Adipocyte (in vitro differentiated cells): ENCODE data around the gene ETV7.

Experiments
- DNase-seq: peaks from one replicate; pipeline ENCODE4 v3.0.0-alpha.2; 2015; ENCODE audit warnings: low read depth
- H3K27me3 ChIP-seq: replicated peaks from 2 replicates; pipeline ENCODE4 v1.7.0; 2013; ENCODE audit warnings: mild to moderate bottlenecking, low read length, moderate library complexity; ENCODE audit not compliant: control insufficient read depth, insufficient read depth
- H3K36me3 ChIP-seq: 2 replicates; pipeline ENCODE4 v1.7.0; 2013; ENCODE audit warnings: low read length, mild to moderate bottlenecking, moderate library complexity; ENCODE audit not compliant: control insufficient read depth, insufficient read depth, severe bottlenecking
- H3K4me1 ChIP-seq: 2 replicates; pipeline ENCODE4 v1.7.0; 2013; ENCODE audit warnings: mild to moderate bottlenecking, low read length, moderate library complexity; ENCODE audit not compliant: control insufficient read depth, insufficient read depth
- H3K4me3 ChIP-seq: 2 replicates; pipeline ENCODE4 v1.7.0; 2013; ENCODE audit warnings: mild to moderate bottlenecking, low read length, moderate library complexity
- H3K9ac ChIP-seq: 2 replicates; pipeline ENCODE4 v1.7.0; 2013; ENCODE audit warnings: mild to moderate bottlenecking, low read length, moderate library complexity
- H3K9me3 ChIP-seq: 2 replicates; pipeline ENCODE4 v1.7.0; 2013; ENCODE audit warnings: mild to moderate bottlenecking, low read length, moderate library complexity; ENCODE audit not compliant: control insufficient read depth

ETV7 gene

GRCh38 chr6:36387440-36388303, at the start of gene ETV7:
TSS of gene ETV7 (minus strand) at chr6:36387669. CDS start at chr6:36387541, 128 bp downstream.
- H3K9ac ChIP-seq, result peak within 1 kb of the TSS; percentile 82
- peak within 1 kb of the TSS; percentile 85 for H3K4me3 ChIP-seq
- no peaks in the 10 kb centered on the region for H3K9me3 ChIP-seq
- H3K36me3 ChIP-seq, result no peaks in the 10 kb centered on the region
- peaks cover 8% of the 10 kb centered on the region for H3K4me1 ChIP-seq
- peak; percentile 67 for DNase-seq
- no peaks in the 10 kb centered on the region for H3K27me3 ChIP-seq

GRCh38 chr6:36436466-36436865, 49.0 kb upstream of the ETV7 start:
- Histone ChIP-seq H3K4me1 (peaks cover 21% of the 10 kb centered on the region), H3K4me3 (no peak overlapping the region), H3K27me3 (no peaks in the 10 kb centered on the region), H3K9me3 (no peaks in the 10 kb centered on the region), H3K9ac (peak overlapping the region; percentile 40), H3K36me3 (no peaks in the 10 kb centered on the region)
- peak; percentile 42 for DNase-seq

GRCh38 chr6:36432151-36432671, 44.7 kb upstream of the ETV7 start:
- no peaks in the 10 kb centered on the region for H3K27me3 ChIP-seq
- H3K4me1 ChIP-seq, result peaks cover 18% of the 10 kb centered on the region
- no peaks in the 10 kb centered on the region for H3K36me3 ChIP-seq
- peak; percentile 34 for DNase-seq
- H3K9me3 ChIP-seq, result no peaks in the 10 kb centered on the region
- peak overlapping the region; percentile 48 for H3K9ac ChIP-seq
- no peak overlapping the region for H3K4me3 ChIP-seq

- Histone ChIP-seq H3K36me3 (no peaks in the 10 kb centered on the region), H3K4me1 (peaks cover 9% of the 10 kb centered on the region), H3K9me3 (no peaks in the 10 kb centered on the region), H3K27me3 (no peaks in the 10 kb centered on the region), H3K4me3 (no peak overlapping the region), H3K9ac (no peak overlapping the region)
- DNase-seq, result no peak
Observed at GRCh38 chr6:36431197-36431596, 43.7 kb upstream of the ETV7 start.

GRCh38 chr6:36430351-36430750, 42.9 kb upstream of the ETV7 start:
- DNase-seq, result no peak
- Histone ChIP-seq H3K9ac (no peak overlapping the region), H3K27me3 (no peaks in the 10 kb centered on the region), H3K9me3 (no peaks in the 10 kb centered on the region), H3K4me1 (peaks cover 7% of the 10 kb centered on the region), H3K4me3 (no peak overlapping the region), H3K36me3 (no peaks in the 10 kb centered on the region)

- no peaks in the 10 kb centered on the region for H3K9me3 ChIP-seq
- H3K27me3 ChIP-seq, result no peaks in the 10 kb centered on the region
- DNase-seq, result no peak
- H3K4me3 ChIP-seq, result no peak overlapping the region
- no peaks in the 10 kb centered on the region for H3K36me3 ChIP-seq
- no peak overlapping the region for H3K9ac ChIP-seq
- peaks cover 7% of the 10 kb centered on the region for H3K4me1 ChIP-seq
Observed at GRCh38 chr6:36428911-36429310, 41.4 kb upstream of the ETV7 start.

GRCh38 chr6:36426622-36427021, 39.2 kb upstream of the ETV7 start:
- no peak overlapping the region for H3K9ac ChIP-seq
- no peak for DNase-seq
- H3K4me1 ChIP-seq, result peaks cover 14% of the 10 kb centered on the region
- H3K36me3 ChIP-seq, result no peaks in the 10 kb centered on the region
- no peaks in the 10 kb centered on the region for H3K27me3 ChIP-seq
- no peak overlapping the region for H3K4me3 ChIP-seq
- H3K9me3 ChIP-seq, result no peaks in the 10 kb centered on the region

- DNase-seq, result peak; percentile 100
- H3K36me3 ChIP-seq, result no peaks in the 10 kb centered on the region
- peak overlapping the region; percentile 93 for H3K4me3 ChIP-seq
- peaks cover 28% of the 10 kb centered on the region for H3K4me1 ChIP-seq
- H3K9me3 ChIP-seq, result no peaks in the 10 kb centered on the region
- H3K27me3 ChIP-seq, result no peaks in the 10 kb centered on the region
- H3K9ac ChIP-seq, result peak overlapping the region; percentile 90
Observed at GRCh38 chr6:36423101-36423824, 35.8 kb upstream of the ETV7 start.

- Histone ChIP-seq H3K9me3 (no peaks in the 10 kb centered on the region), H3K4me1 (peaks cover 26% of the 10 kb centered on the region), H3K9ac (peak overlapping the region; percentile 90), H3K36me3 (no peaks in the 10 kb centered on the region), H3K27me3 (no peaks in the 10 kb centered on the region), H3K4me3 (peak overlapping the region; percentile 93)
- no peak for DNase-seq
Observed at GRCh38 chr6:36422714-36423100, 35.2 kb upstream of the ETV7 start.

- H3K9ac ChIP-seq, result no peak overlapping the region
- H3K4me1 ChIP-seq, result peaks cover 30% of the 10 kb centered on the region
- H3K27me3 ChIP-seq, result no peaks in the 10 kb centered on the region
- H3K9me3 ChIP-seq, result no peaks in the 10 kb centered on the region
- DNase-seq, result no peak
- no peak overlapping the region for H3K4me3 ChIP-seq
- no peaks in the 10 kb centered on the region for H3K36me3 ChIP-seq
Observed at GRCh38 chr6:36419310-36419709, 31.8 kb upstream of the ETV7 start.

- no peak overlapping the region for H3K4me3 ChIP-seq
- H3K4me1 ChIP-seq, result peaks cover 30% of the 10 kb centered on the region
- no peaks in the 10 kb centered on the region for H3K36me3 ChIP-seq
- H3K9me3 ChIP-seq, result peaks cover 2% of the 10 kb centered on the region
- H3K27me3 ChIP-seq, result no peaks in the 10 kb centered on the region
- H3K9ac ChIP-seq, result no peak overlapping the region
- no peak for DNase-seq
Observed at GRCh38 chr6:36418558-36418957, 31.1 kb upstream of the ETV7 start.
